HepG2 (cell line): ENCODE data around the gene TTC22. TPM values are rescaled to one million over a fixed set of nuclear protein-coding genes. Genes with fewer than 3 reads are reported as not detected.

ENCODE experiments used
- NKX3-1 ChIP-seq: sonication (generic); formaldehyde crosslinking; IDR thresholded peaks from 2 replicates; pipeline ENCODE4 v1.5.0; 2020; ENCODE audit warnings: missing genetic modification reagents
- ZNF569 ChIP-seq: sonication (generic); formaldehyde crosslinking; IDR thresholded peaks from 2 replicates; pipeline ENCODE4 v1.5.0; 2020; ENCODE audit warnings: mild to moderate bottlenecking, missing genetic modification reagents, moderate library complexity, borderline replicate concordance
- ZSCAN31 ChIP-seq: sonication (generic); formaldehyde crosslinking; IDR thresholded peaks from 2 replicates; pipeline ENCODE4 v1.5.0; 2020; ENCODE audit warnings: low read depth, mild to moderate bottlenecking, missing genetic modification reagents
- polyA plus RNA-seq, 8 experiments: library from polyadenylated mRNA; depleted of rRNA in 3 of 8; stranded (reverse) in 7 of 8; unstranded in 1 of 8; fragments of >200 nt; fragmentation: Illumina TruSeq in 4 of 8; extraction: Trizol in 4 of 8; gene quantifications; 2 replicates each; pipeline versions ENCODE4 v1.2.1 to v1.2.3, GENCODE V29; 2011 to 2016; ENCODE audit warnings: low read depth in 4 of 8, missing spikeins in 1 of 8, mixed read lengths in 1 of 8; ENCODE audit not compliant: insufficient read depth in 1 of 8
- total RNA-seq, 5 experiments: library from RNA; depleted of rRNA; stranded (reverse); fragments of >200 nt; fragmentation: Illumina TruSeq; extraction: Trizol; gene quantifications; 2 replicates each; pipeline ENCODE4 v1.2.3, GENCODE V29; 2016; ENCODE audit warnings: low read depth in 1 of 5

Gene TTC22
- total and polyA plus RNA-seq, 2 of the 13 experiments (the other 11 are each of a cell fraction or from before 2014, with no cell fraction given): not detected

DNA sequence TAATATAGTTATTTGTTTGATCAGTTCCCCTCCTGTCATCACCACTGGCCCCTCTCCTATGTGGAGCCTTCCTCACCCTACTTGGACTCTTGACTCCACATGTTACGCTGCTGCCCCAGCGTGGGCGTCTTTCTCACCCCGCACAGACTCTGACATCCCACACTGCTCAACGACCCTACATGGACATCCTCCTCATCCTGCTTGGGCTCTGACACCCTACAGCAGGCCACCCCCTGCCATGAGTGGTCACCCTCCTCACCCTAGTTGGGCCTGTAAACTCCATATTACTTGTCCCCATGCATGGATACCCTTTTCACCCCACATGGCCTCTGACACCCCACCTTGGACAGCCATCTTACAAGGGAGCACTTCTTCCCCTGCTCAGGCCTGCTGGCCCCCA is 64.4 kb downstream of the TTC22 start (continued):
- TF ChIP-seq NKX3-1 (CRISPR knock-in tag) (no peak), ZNF569 (CRISPR knock-in tag) (no peak), ZSCAN31 (CRISPR knock-in tag) (no peak)

Other genes with a start within 250 kb of the TTC22 start
- 1.5 and 3.6 TPM in 2 replicates for gene FAM151A, start 177.8 kb downstream of the TTC22 start, total RNA-seq (2016; rRNA removed; fragmentation: Illumina TruSeq; extraction: Trizol)
- gene FAM151A, start 177.8 kb downstream of the TTC22 start, polyA plus RNA-seq (2011; rRNA removed): 0.25 and 0.29 TPM in 2 replicates
- gene MROH7, start 159.5 kb downstream of the TTC22 start, total RNA-seq (2016; rRNA removed; fragmentation: Illumina TruSeq; extraction: Trizol): 0.09 TPM in 1 of 2 replicates, not detected in the other
- 0.08 and 0.09 TPM in 2 replicates for gene MROH7, start 159.5 kb downstream of the TTC22 start, polyA plus RNA-seq (2011; rRNA removed)
- gene TTC4, start 85.5 kb downstream of the TTC22 start, total RNA-seq (2016; rRNA removed; fragmentation: Illumina TruSeq; extraction: Trizol): 24.7 and 36.9 TPM in 2 replicates
- gene TTC4, start 85.5 kb downstream of the TTC22 start, polyA plus RNA-seq (2011; rRNA removed): 12.4 and 13.1 TPM in 2 replicates
- gene PARS2, start 36.8 kb downstream of the TTC22 start, total RNA-seq (2016; rRNA removed; fragmentation: Illumina TruSeq; extraction: Trizol): 4.6 and 5.5 TPM in 2 replicates
- 2.4 and 3.2 TPM in 2 replicates for gene PARS2, start 36.8 kb downstream of the TTC22 start, polyA plus RNA-seq (2011; rRNA removed)
- gene DHCR24, start 85.9 kb upstream of the TTC22 start, total RNA-seq (2016; rRNA removed; fragmentation: Illumina TruSeq; extraction: Trizol): 250 and 448 TPM in 2 replicates
- gene DHCR24, start 85.9 kb upstream of the TTC22 start, polyA plus RNA-seq (2011; rRNA removed): 374 and 484 TPM in 2 replicates
- not detected in 2 replicates for gene TMEM61, start 179.3 kb upstream of the TTC22 start, total RNA-seq (2016; rRNA removed; fragmentation: Illumina TruSeq; extraction: Trizol)
- not detected in 2 replicates for gene TMEM61, start 179.3 kb upstream of the TTC22 start, polyA plus RNA-seq (2011; rRNA removed)
- gene BSND, start 197.6 kb upstream of the TTC22 start, total RNA-seq (2016; rRNA removed; fragmentation: Illumina TruSeq; extraction: Trizol): not detected in 2 replicates
- 0.01 TPM in 1 of 2 replicates, not detected in the other for gene BSND, start 197.6 kb upstream of the TTC22 start, polyA plus RNA-seq (2011; rRNA removed)
- 31.2 and 80.5 TPM in 2 replicates for gene PCSK9, start 238.2 kb upstream of the TTC22 start, total RNA-seq (2016; rRNA removed; fragmentation: Illumina TruSeq; extraction: Trizol)
- gene PCSK9, start 238.2 kb upstream of the TTC22 start, polyA plus RNA-seq (2011; rRNA removed): 33.3 and 80.9 TPM in 2 replicates